Measurements from ENCODE around the gene CRCP. TPM values are rescaled to one million over a fixed set of nuclear protein-coding genes. Genes with fewer than 3 reads are reported as not detected.

CRCP gene
- total RNA-seq, 1 experiment from 2014 or later: 48.2 TPM

GRCh38 chr7:66193146-66193725 lies 78.6 kb downstream of the CRCP start:
- no peaks in the 10 kb centered on the region for H3K27me3 ChIP-seq (replicated peaks; ENCODE audit: control insufficient read depth, insufficient read depth, low read length)
- no peak for DNase-seq
- no peaks in the 10 kb centered on the region for H3K36me3 Mint-ChIP-seq (ENCODE audit: insufficient read depth, unreplicated experiment)

DNA sequence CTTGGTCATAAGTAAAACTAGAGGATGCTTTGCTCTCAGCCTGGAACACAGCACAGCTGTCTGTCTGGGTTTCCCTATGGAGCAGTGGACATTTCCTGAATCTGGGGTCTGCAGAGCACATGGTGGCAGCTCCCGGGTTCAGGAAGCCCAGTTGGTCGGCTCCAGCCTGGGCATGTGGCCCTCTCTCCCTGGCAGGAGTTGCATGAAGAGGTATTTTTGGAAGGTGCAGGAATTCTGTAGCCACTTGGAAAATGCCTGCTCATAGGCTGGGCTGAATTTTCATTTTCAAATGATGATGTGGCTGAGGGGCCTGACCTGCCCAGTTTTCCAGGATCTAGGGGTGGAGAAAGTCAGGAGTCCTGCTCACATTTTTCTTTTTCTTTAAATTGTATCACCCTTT lies 83.8 kb downstream of the CRCP start:
- Histone ChIP-seq H3K4me1 (no peaks in the 10 kb centered on the region), H3K4me3 (ENCODE audit: low read depth, low read length) (no peak overlapping the region), H3K27me3 (replicated peaks; ENCODE audit: control insufficient read depth, insufficient read depth, low read length) (no peaks in the 10 kb centered on the region), H3K9me3 (no peaks in the 10 kb centered on the region), H3K36me3 (ENCODE audit: control insufficient read depth, insufficient read depth, low read length) (no peaks in the 10 kb centered on the region)
- Mint-ChIP-seq H3K9me3 (ENCODE audit: unreplicated experiment) (no peaks in the 10 kb centered on the region), H3K4me1 (ENCODE audit: low read depth, unreplicated experiment) (no peaks in the 10 kb centered on the region), H3K4me3 (ENCODE audit: unreplicated experiment) (no peak overlapping the region), H3K27ac (ENCODE audit: unreplicated experiment) (no peak overlapping the region), H3K27me3 (ENCODE audit: insufficient read depth, unreplicated experiment) (no peaks in the 10 kb centered on the region), H3K36me3 (ENCODE audit: insufficient read depth, unreplicated experiment) (no peaks in the 10 kb centered on the region)
- ChIA-PET POLR2A (no interaction called here), CTCF (no interaction called here)
- BruUV-seq (replicated peaks): no TSS peak
- no peak for TF ChIP-seq CTCF (IDR thresholded peaks at IDR 0.05; ENCODE audit: insufficient read depth in 1 of 2, low read depth in 1 of 2, low read length in 1 of 2, severe bottlenecking in 1 of 2, unreplicated experiment in 1 of 2)
- intact Hi-C loops (cut with micrococcal nuclease; ENCODE audit: unreplicated experiment): no loop called here
- no peak for DNase-seq

More at GRCh38 chr7:66193146-66193725, 78.6 kb downstream of the CRCP start:
- no peaks in the 10 kb centered on the region for H3K36me3 ChIP-seq (ENCODE audit: control insufficient read depth, insufficient read depth, low read length)
- no peaks in the 10 kb centered on the region for H3K9me3 ChIP-seq
- POLR2A ChIA-PET: no interaction called here
- H3K4me3 ChIP-seq (ENCODE audit: low read depth, low read length): no peak overlapping the region
- no peak overlapping the region for H3K4me3 Mint-ChIP-seq (ENCODE audit: unreplicated experiment)
- no peaks in the 10 kb centered on the region for H3K4me1 ChIP-seq
- H3K27ac Mint-ChIP-seq (ENCODE audit: unreplicated experiment): no peak overlapping the region
- H3K9me3 Mint-ChIP-seq (ENCODE audit: unreplicated experiment): no peaks in the 10 kb centered on the region
- no peaks in the 10 kb centered on the region for H3K4me1 Mint-ChIP-seq (ENCODE audit: low read depth, unreplicated experiment)
- intact Hi-C loops (cut with micrococcal nuclease; ENCODE audit: unreplicated experiment): no loop called here
- no peak for TF ChIP-seq CTCF (IDR thresholded peaks at IDR 0.05; ENCODE audit: insufficient read depth in 1 of 2, low read depth in 1 of 2, low read length in 1 of 2, severe bottlenecking in 1 of 2, unreplicated experiment in 1 of 2)
- CTCF ChIA-PET: interaction anchor here (0.6 kb wide), 1 partner anchor 51 kb away, joined by 5 read pairs; no protein-coding TSS in a partner anchor
- no peaks in the 10 kb centered on the region for H3K27me3 Mint-ChIP-seq (ENCODE audit: insufficient read depth, unreplicated experiment)
- no TSS peak for BruUV-seq (replicated peaks)

GRCh38 chr7:66198956-66199355 lies 84.3 kb downstream of the CRCP start:
- intact Hi-C loops (cut with micrococcal nuclease; ENCODE audit: unreplicated experiment): no loop called here
- Mint-ChIP-seq H3K27me3 (ENCODE audit: insufficient read depth, unreplicated experiment) (no peaks in the 10 kb centered on the region), H3K9me3 (ENCODE audit: unreplicated experiment) (no peaks in the 10 kb centered on the region), H3K27ac (ENCODE audit: unreplicated experiment) (no peak overlapping the region), H3K4me1 (ENCODE audit: low read depth, unreplicated experiment) (no peaks in the 10 kb centered on the region), H3K36me3 (ENCODE audit: insufficient read depth, unreplicated experiment) (no peaks in the 10 kb centered on the region), H3K4me3 (ENCODE audit: unreplicated experiment) (no peak overlapping the region)
- no peak for DNase-seq
- no TSS peak for BruUV-seq (replicated peaks)
- Histone ChIP-seq H3K4me3 (ENCODE audit: low read depth, low read length) (no peak overlapping the region), H3K36me3 (ENCODE audit: control insufficient read depth, insufficient read depth, low read length) (no peaks in the 10 kb centered on the region), H3K4me1 (no peaks in the 10 kb centered on the region), H3K9me3 (no peaks in the 10 kb centered on the region), H3K27me3 (replicated peaks; ENCODE audit: control insufficient read depth, insufficient read depth, low read length) (no peaks in the 10 kb centered on the region)
- TF ChIP-seq CTCF (IDR thresholded peaks at IDR 0.05; ENCODE audit: insufficient read depth in 1 of 2, low read depth in 1 of 2, low read length in 1 of 2, severe bottlenecking in 1 of 2, unreplicated experiment in 1 of 2): no peak
- ChIA-PET CTCF (no interaction called here), POLR2A (no interaction called here)
